ENCODE results near the gene WNT9A. TPM values are rescaled to one million over a fixed set of nuclear protein-coding genes. Genes with fewer than 3 reads are reported as not detected.
A peak's percentile ranks its signal among the peaks of the same experiment; 100 is the strongest.

Gene WNT9A
- total and polyA plus RNA-seq, 2 experiments from 2014 or later = 1.5 to 2.8 TPM

- Histone ChIP-seq H3K9me2 (replicated peaks; ENCODE audit: insufficient read depth) (no peaks in the 10 kb centered on the region), H3K4me2 (peak overlapping the region; percentile 80), H3K79me2 (no peaks in the 10 kb centered on the region), H3K4me1 (ENCODE audit: insufficient read depth) (peaks cover 30% of the 10 kb centered on the region), H3K9me3 (ENCODE audit: low read depth) (no peaks in the 10 kb centered on the region), H3K27ac (peak overlapping the region; percentile 97), H3K4me3 (no peak overlapping the region), H3K27me3 (no peaks in the 10 kb centered on the region), H4K20me1 (ENCODE audit: insufficient read depth, poor library complexity, severe bottlenecking) (no peaks in the 10 kb centered on the region), H3K36me3 (replicated peaks; ENCODE audit: insufficient read depth, low read depth) (no peaks in the 10 kb centered on the region), H2AFZ (peak overlapping the region; percentile 19)
- peak; percentile 89 for DNase-seq (ENCODE audit: low spot score)
- WGBS (ENCODE audit: low lambda C conversion rate, missing lambda C conversion rate) = 4% methylated on average over 11 of the region's 30 CpGs
- TF ChIP-seq EZH2 (IDR thresholded peaks at IDR 0.05; ENCODE audit: borderline replicate concordance) (no peak), CTCF (IDR thresholded peaks at IDR 0.05; ENCODE audit: poor library complexity) (no peak), EZH2phosphoT487 (IDR thresholded peaks at IDR 0.05; ENCODE audit: low read depth, severe bottlenecking, unreplicated experiment) (no peak)
These were observed 60.6 kb downstream of the WNT9A start for GRCh38 chr1:227886993-227887696.

GRCh38 chr1:227886503-227886961 is 61.2 kb downstream of the WNT9A start:
- TF ChIP-seq EZH2 (IDR thresholded peaks at IDR 0.05; ENCODE audit: borderline replicate concordance) = no peak
- no peak for TF ChIP-seq CTCF (IDR thresholded peaks at IDR 0.05; ENCODE audit: poor library complexity)
- no peak for TF ChIP-seq EZH2phosphoT487 (IDR thresholded peaks at IDR 0.05; ENCODE audit: low read depth, severe bottlenecking, unreplicated experiment)
- H3K79me2 ChIP-seq = no peaks in the 10 kb centered on the region
- peak; percentile 68 for DNase-seq (ENCODE audit: low spot score)
- H2AFZ ChIP-seq = peak overlapping the region; percentile 39
- no peaks in the 10 kb centered on the region for H3K27me3 ChIP-seq
- peak overlapping the region; percentile 97 for H3K27ac ChIP-seq
- H3K4me2 ChIP-seq = peak overlapping the region; percentile 80
- H4K20me1 ChIP-seq (ENCODE audit: insufficient read depth, poor library complexity, severe bottlenecking) = no peaks in the 10 kb centered on the region
- H3K36me3 ChIP-seq (replicated peaks; ENCODE audit: insufficient read depth, low read depth) = no peaks in the 10 kb centered on the region
- H3K9me3 ChIP-seq (ENCODE audit: low read depth) = no peaks in the 10 kb centered on the region
- H3K9me2 ChIP-seq (replicated peaks; ENCODE audit: insufficient read depth) = no peaks in the 10 kb centered on the region
- H3K4me3 ChIP-seq = no peak overlapping the region
- WGBS (ENCODE audit: low lambda C conversion rate, missing lambda C conversion rate) = 8% methylated on average over 12 of the region's 18 CpGs
- H3K4me1 ChIP-seq (ENCODE audit: insufficient read depth) = peaks cover 30% of the 10 kb centered on the region

GRCh38 chr1:227885648-227886502 is 61.9 kb downstream of the WNT9A start:
- Histone ChIP-seq H3K4me3 (no peak overlapping the region), H3K9me2 (replicated peaks; ENCODE audit: insufficient read depth) (no peaks in the 10 kb centered on the region), H3K36me3 (replicated peaks; ENCODE audit: insufficient read depth, low read depth) (no peaks in the 10 kb centered on the region), H2AFZ (no peak overlapping the region), H3K4me2 (peak overlapping the region; percentile 80), H3K4me1 (ENCODE audit: insufficient read depth) (peaks cover 30% of the 10 kb centered on the region), H3K9me3 (ENCODE audit: low read depth) (no peaks in the 10 kb centered on the region), H3K79me2 (no peaks in the 10 kb centered on the region), H3K27ac (peak overlapping the region; percentile 97), H3K27me3 (no peaks in the 10 kb centered on the region), H4K20me1 (ENCODE audit: insufficient read depth, poor library complexity, severe bottlenecking) (no peaks in the 10 kb centered on the region)
- TF ChIP-seq EZH2phosphoT487 (IDR thresholded peaks at IDR 0.05; ENCODE audit: low read depth, severe bottlenecking, unreplicated experiment) (no peak), CTCF (IDR thresholded peaks at IDR 0.05; ENCODE audit: poor library complexity) (no peak), EZH2 (IDR thresholded peaks at IDR 0.05; ENCODE audit: borderline replicate concordance) (no peak)
- 60% methylated on average over 14 of the region's 14 CpGs for WGBS (ENCODE audit: low lambda C conversion rate, missing lambda C conversion rate)
- DNase-seq (ENCODE audit: low spot score) = peak; percentile 39
